ENCODE data around the gene MDFIC. TPM values are rescaled to one million over a fixed set of nuclear protein-coding genes. Genes with fewer than 3 reads are reported as not detected.

Gene MDFIC
- total and polyA plus RNA-seq, 4 donors, result 11.1 to 37.2 (median 18.3) TPM

- WGBS, 2 donors, result 0 to 1% methylated on average over 49 to 51 of the region's 51 CpGs
- intact Hi-C loops (cut with DNase I), result loop anchor here in 1 of 2 donors (5.0 kb wide), 1 partner anchor 841 kb away; no protein-coding TSS in a partner anchor
- DNase-seq, result peak; percentile 70 to 78
Measured at GRCh38 chr7:114922652-114923402, 933 bp downstream of the MDFIC start.

GRCh38 chr7:114923403-114923713 lies 1.5 kb downstream of the MDFIC start:
- H3K4me1 ChIP-seq (ENCODE audit: control insufficient read depth in 1 of 2, insufficient read depth in 2 of 2, low read length in 2 of 2), result no peaks in the 10 kb centered on the region
- WGBS, 2 donors, result 1 to 3% methylated on average over 4 of the region's 4 CpGs
- no peaks in the 10 kb centered on the region for H3K36me3 ChIP-seq (ENCODE audit: control insufficient read depth in 1 of 2, insufficient read depth in 2 of 2, low read length in 1 of 2)
- intact Hi-C loops (cut with DNase I), result loop anchor here in 1 of 2 donors (5.0 kb wide), 1 partner anchor 841 kb away; no protein-coding TSS in a partner anchor
- peak overlapping the region; percentile 23 to 91 for H3K4me3 ChIP-seq (ENCODE audit: low read length in 2 of 2)
- no peak for ATAC-seq (ENCODE audit: low FRiP score)
- H3K27ac ChIP-seq (ENCODE audit: low read depth in 1 of 2, low read length in 2 of 2), result no peak overlapping the region
- H3K27me3 ChIP-seq (ENCODE audit: control insufficient read depth in 1 of 2, insufficient read depth in 2 of 2, low read length in 1 of 2), result no peaks in the 10 kb centered on the region
- no peak for DNase-seq
- no peaks in the 10 kb centered on the region for H3K9me3 ChIP-seq (ENCODE audit: control insufficient read depth, low read length)

More at GRCh38 chr7:114922652-114923402, 933 bp downstream of the MDFIC start:
- Histone ChIP-seq H3K4me1 (ENCODE audit: control insufficient read depth in 1 of 2, insufficient read depth in 2 of 2, low read length in 2 of 2) (no peaks in the 10 kb centered on the region), H3K27ac (ENCODE audit: low read depth in 1 of 2, low read length in 2 of 2) (peak overlapping the region; percentile 53 to 95), H3K9me3 (ENCODE audit: control insufficient read depth, low read length) (no peaks in the 10 kb centered on the region), H3K36me3 (ENCODE audit: control insufficient read depth in 1 of 2, insufficient read depth in 2 of 2, low read length in 1 of 2) (no peaks in the 10 kb centered on the region), H3K4me3 (ENCODE audit: low read length in 2 of 2) (peak overlapping the region; percentile 23 to 91), H3K27me3 (ENCODE audit: control insufficient read depth in 1 of 2, insufficient read depth in 2 of 2, low read length in 1 of 2) (no peaks in the 10 kb centered on the region)
- ATAC-seq (ENCODE audit: low FRiP score), result peak; percentile 69

GRCh38 chr7:114924038-114924712 lies 2.3 kb downstream of the MDFIC start:
- Histone ChIP-seq H3K27me3 (ENCODE audit: control insufficient read depth in 1 of 2, insufficient read depth in 2 of 2, low read length in 1 of 2) (no peaks in the 10 kb centered on the region), H3K4me1 (ENCODE audit: control insufficient read depth in 1 of 2, insufficient read depth in 2 of 2, low read length in 2 of 2) (no peaks in the 10 kb centered on the region), H3K36me3 (ENCODE audit: control insufficient read depth in 1 of 2, insufficient read depth in 2 of 2, low read length in 1 of 2) (no peaks in the 10 kb centered on the region), H3K4me3 (ENCODE audit: low read length in 2 of 2) (no peak overlapping the region), H3K9me3 (ENCODE audit: control insufficient read depth, low read length) (no peaks in the 10 kb centered on the region), H3K27ac (ENCODE audit: low read depth in 1 of 2, low read length in 2 of 2) (no peak overlapping the region)
- intact Hi-C loops (cut with DNase I), result loop anchor here in 1 of 2 donors (5.0 kb wide), 1 partner anchor 842 kb away; no protein-coding TSS in a partner anchor
- ATAC-seq (ENCODE audit: low FRiP score), result no peak
- 75 to 80% methylated on average over 4 of the region's 4 CpGs for WGBS, 2 donors
- no peak for DNase-seq

GRCh38 chr7:114925434-114925833 lies 3.5 kb downstream of the MDFIC start:
- no peak for DNase-seq
- no peaks in the 10 kb centered on the region for H3K36me3 ChIP-seq (ENCODE audit: control insufficient read depth in 1 of 2, insufficient read depth in 2 of 2, low read length in 1 of 2)
- no peaks in the 10 kb centered on the region for H3K27me3 ChIP-seq (ENCODE audit: control insufficient read depth in 1 of 2, insufficient read depth in 2 of 2, low read length in 1 of 2)
- H3K4me3 ChIP-seq (ENCODE audit: low read length in 2 of 2), result no peak overlapping the region
- ATAC-seq (ENCODE audit: low FRiP score), result no peak
- H3K27ac ChIP-seq (ENCODE audit: low read depth in 1 of 2, low read length in 2 of 2), result no peak overlapping the region
- H3K9me3 ChIP-seq (ENCODE audit: control insufficient read depth, low read length), result no peaks in the 10 kb centered on the region
- H3K4me1 ChIP-seq (ENCODE audit: control insufficient read depth in 1 of 2, insufficient read depth in 2 of 2, low read length in 2 of 2), result peaks cover 2 to 6% of the 10 kb centered on the region in 2 donors
- intact Hi-C loops (cut with DNase I), result no loop called here

- peaks cover 2 to 6% of the 10 kb centered on the region in 2 donors for H3K4me1 ChIP-seq (ENCODE audit: control insufficient read depth in 1 of 2, insufficient read depth in 2 of 2, low read length in 2 of 2)
- ATAC-seq (ENCODE audit: low FRiP score), result no peak
Measured at GRCh38 chr7:114928060-114928459, 6.2 kb downstream of the MDFIC start.

GRCh38 chr7:114929570-114929969 lies 7.7 kb downstream of the MDFIC start:
- Histone ChIP-seq H3K9me3 (ENCODE audit: control insufficient read depth, low read length) (no peaks in the 10 kb centered on the region), H3K4me1 (ENCODE audit: control insufficient read depth in 1 of 2, insufficient read depth in 2 of 2, low read length in 2 of 2) (peaks cover 2 to 6% of the 10 kb centered on the region in 2 donors), H3K27me3 (ENCODE audit: control insufficient read depth in 1 of 2, insufficient read depth in 2 of 2, low read length in 1 of 2) (no peaks in the 10 kb centered on the region), H3K4me3 (ENCODE audit: low read length in 2 of 2) (no peak overlapping the region), H3K36me3 (ENCODE audit: control insufficient read depth in 1 of 2, insufficient read depth in 2 of 2, low read length in 1 of 2) (no peaks in the 10 kb centered on the region), H3K27ac (ENCODE audit: low read depth in 1 of 2, low read length in 2 of 2) (no peak overlapping the region)
- ATAC-seq (ENCODE audit: low FRiP score) (no peak), DNase-seq (no peak)
- intact Hi-C loops (cut with DNase I), result no loop called here
- WGBS, 2 donors, result 92 to 96% methylated on average over 1 of the region's 1 CpG

More at GRCh38 chr7:114928060-114928459, 6.2 kb downstream of the MDFIC start:
- WGBS, 2 donors, result 48 to 78% methylated on average over 2 of the region's 2 CpGs
- no peak for DNase-seq
- H3K4me3 ChIP-seq (ENCODE audit: low read length in 2 of 2), result no peak overlapping the region
- no peak overlapping the region for H3K27ac ChIP-seq (ENCODE audit: low read depth in 1 of 2, low read length in 2 of 2)
- no peaks in the 10 kb centered on the region for H3K36me3 ChIP-seq (ENCODE audit: control insufficient read depth in 1 of 2, insufficient read depth in 2 of 2, low read length in 1 of 2)
- H3K9me3 ChIP-seq (ENCODE audit: control insufficient read depth, low read length), result no peaks in the 10 kb centered on the region
- H3K27me3 ChIP-seq (ENCODE audit: control insufficient read depth in 1 of 2, insufficient read depth in 2 of 2, low read length in 1 of 2), result no peaks in the 10 kb centered on the region
- intact Hi-C loops (cut with DNase I), result no loop called here

GRCh38 chr7:114930107-114930661 lies 8.3 kb downstream of the MDFIC start:
- intact Hi-C loops (cut with DNase I), result no loop called here
- WGBS, 2 donors, result 69 to 77% methylated on average over 4 of the region's 4 CpGs
- Histone ChIP-seq H3K9me3 (ENCODE audit: control insufficient read depth, low read length) (no peaks in the 10 kb centered on the region), H3K27me3 (ENCODE audit: control insufficient read depth in 1 of 2, insufficient read depth in 2 of 2, low read length in 1 of 2) (no peaks in the 10 kb centered on the region), H3K36me3 (ENCODE audit: control insufficient read depth in 1 of 2, insufficient read depth in 2 of 2, low read length in 1 of 2) (no peaks in the 10 kb centered on the region), H3K4me1 (ENCODE audit: control insufficient read depth in 1 of 2, insufficient read depth in 2 of 2, low read length in 2 of 2) (peaks cover 2 to 6% of the 10 kb centered on the region in 2 donors), H3K27ac (ENCODE audit: low read depth in 1 of 2, low read length in 2 of 2) (no peak overlapping the region), H3K4me3 (ENCODE audit: low read length in 2 of 2) (no peak overlapping the region)
- no peak for DNase-seq
- ATAC-seq (ENCODE audit: low FRiP score), result no peak

GRCh38 chr7:114930829-114931655 lies 9.1 kb downstream of the MDFIC start:
- H3K4me1 ChIP-seq (ENCODE audit: control insufficient read depth in 1 of 2, insufficient read depth in 2 of 2, low read length in 2 of 2), result peaks cover 2 to 6% of the 10 kb centered on the region in 2 donors
- no peak for ATAC-seq (ENCODE audit: low FRiP score)
- H3K9me3 ChIP-seq (ENCODE audit: control insufficient read depth, low read length), result no peaks in the 10 kb centered on the region
- H3K27ac ChIP-seq (ENCODE audit: low read depth in 1 of 2, low read length in 2 of 2), result no peak overlapping the region
- 63 to 65% methylated on average over 6 of the region's 6 CpGs for WGBS, 2 donors
- no peak for DNase-seq
- intact Hi-C loops (cut with DNase I), result no loop called here
- H3K4me3 ChIP-seq (ENCODE audit: low read length in 2 of 2), result no peak overlapping the region
- no peaks in the 10 kb centered on the region for H3K36me3 ChIP-seq (ENCODE audit: control insufficient read depth in 1 of 2, insufficient read depth in 2 of 2, low read length in 1 of 2)
- no peaks in the 10 kb centered on the region for H3K27me3 ChIP-seq (ENCODE audit: control insufficient read depth in 1 of 2, insufficient read depth in 2 of 2, low read length in 1 of 2)
